Stimulated activated CD4-positive, alpha-beta T cell treated with anti-CD3 and anti-CD28 coated beads, TNF-alpha, amount 100 ng/mL, for 24 hours (primary cell): ENCODE results near the gene RND1.

Source experiments
- DNase-seq, 3 experiments: peaks; one replicate each; pipeline ENCODE4 v3.0.0-alpha.2; 2020; ENCODE audit warnings: low read depth in 3 of 3

RND1 gene

DNA sequence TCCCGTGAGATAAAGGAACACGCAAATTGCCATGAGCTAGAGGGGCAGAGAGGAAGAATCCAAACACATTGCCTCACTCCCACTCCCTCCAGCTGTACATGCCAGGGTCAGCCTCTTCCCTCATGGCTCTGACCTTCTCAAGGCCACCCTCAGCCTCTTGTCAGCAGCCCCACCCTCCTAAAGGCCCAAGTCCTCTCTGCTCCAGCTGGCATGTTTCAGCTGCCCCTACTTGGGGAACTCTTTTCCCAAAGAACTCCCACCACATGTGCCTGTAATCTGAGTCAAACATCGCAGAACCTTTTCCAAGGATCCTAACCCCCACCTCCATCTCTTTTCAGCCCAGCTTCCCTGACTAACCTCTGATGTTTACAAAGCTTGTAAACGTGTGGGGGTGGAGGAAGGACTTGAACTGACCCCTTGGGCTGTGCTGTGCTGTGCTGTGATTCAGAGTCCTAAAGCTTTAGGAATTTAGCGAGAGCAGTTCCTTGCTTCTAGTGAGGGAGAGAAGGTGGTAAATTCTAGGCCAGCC lies 54.7 kb downstream of the RND1 start:
- no peak for DNase-seq

- DNase-seq, result no peak
Measured at GRCh38 chr12:48807981-48808380, 57.7 kb downstream of the RND1 start.
